Measurements from ENCODE around the gene MRPS26.
"Not testable (repeated sequence)": the region's sequence is repeated elsewhere in the genome, so short reads cannot be mapped to it uniquely, and the experiment has no call there.

DNA sequence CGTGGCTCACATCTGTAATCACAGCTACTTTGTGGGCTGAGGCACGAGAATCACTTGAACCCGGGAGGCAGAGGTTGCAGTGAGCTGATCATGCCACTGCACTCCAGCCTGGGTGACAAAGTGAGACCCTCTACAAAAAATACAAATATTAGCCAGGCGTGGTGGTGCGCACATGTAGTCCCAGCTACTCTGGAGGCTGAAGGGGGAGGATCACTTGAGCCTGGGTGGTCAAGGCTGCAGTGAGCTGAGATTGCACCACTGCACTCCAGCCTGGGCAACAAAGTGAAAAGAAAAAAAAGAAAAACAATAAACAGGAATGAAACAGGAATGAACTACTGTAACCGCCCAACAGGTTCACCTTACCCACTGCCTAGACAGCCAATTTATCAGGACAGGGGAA is 18.3 kb downstream of the MRPS26 start:
- TF ChIP-seq CTCF (IDR thresholded peaks at IDR 0.05; ENCODE audit: low read depth, low read length, missing input control); YY1 (IDR thresholded peaks at IDR 0.05); SP1 (IDR thresholded peaks at IDR 0.05); HNF4G (IDR thresholded peaks at IDR 0.05); RXRA (IDR thresholded peaks at IDR 0.05); RAD21 (IDR thresholded peaks at IDR 0.05); EGR1 (IDR thresholded peaks at IDR 0.05; ENCODE audit: low read depth in 2 of 2); ZBTB33 (IDR thresholded peaks at IDR 0.05); REST (IDR thresholded peaks at IDR 0.05); TAF1 (conservative IDR thresholded peaks at IDR 0.05); GABPA (IDR thresholded peaks at IDR 0.05 in 1 of 2, conservative IDR thresholded peaks at IDR 0.05 in 1 of 2): not testable (repeated sequence)
- TF ChIP-seq, protein P1, sequence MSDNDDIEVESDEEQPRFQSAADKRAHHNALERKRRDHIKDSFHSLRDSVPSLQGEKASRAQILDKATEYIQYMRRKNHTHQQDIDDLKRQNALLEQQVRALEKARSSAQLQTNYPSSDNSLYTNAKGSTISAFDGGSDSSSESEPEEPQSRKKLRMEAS (IDR thresholded peaks at IDR 0.05) = not testable (repeated sequence)
